ENCODE results near the gene DRC7.

- TF ChIP-seq CTCF (IDR thresholded peaks at IDR 0.05): no peak
- no peak for TF ChIP-seq SIN3A (IDR thresholded peaks at IDR 0.05; ENCODE audit: borderline replicate concordance, insufficient read depth, low read depth, low read length)
- no peak for TF ChIP-seq REST (IDR thresholded peaks at IDR 0.05; ENCODE audit: insufficient read depth in 1 of 2, low read depth in 2 of 2, low read length in 1 of 2)
Observed at GRCh38 chr16:57711346-57711745, 16.7 kb downstream of the DRC7 start.
